Kidney (tissue), 14 donors: ENCODE measurements around the gene C11orf98. TPM values are rescaled to one million over a fixed set of nuclear protein-coding genes. Genes with fewer than 3 reads are reported as not detected.
A peak's percentile ranks its signal among the peaks of the same experiment; 100 is the strongest.

Experiments
- DNase-seq, 5 donors: peaks; one replicate each; pipeline ENCODE4 v3.0.0-alpha.2; 2013 to 2020
- FAIRE-seq: peaks from 2 replicates; lab custom pipeline; 2012; peaks lifted over from hg19 to GRCh38; lab: Jason Lieb, UNC
- H3K27ac ChIP-seq, 2 donors: one replicate each; pipeline ENCODE4 v1.7.0; 2013; ENCODE audit warnings: low read depth in 2 of 2, low read length in 2 of 2, inconsistent platforms in 1 of 2
- H3K27me3 ChIP-seq: one replicate; pipeline ENCODE4 v1.7.1; 2013; ENCODE audit warnings: low read length, inconsistent platforms; ENCODE audit not compliant: control insufficient read depth, insufficient read depth
- H3K36me3 ChIP-seq, 3 donors: one replicate each; pipeline versions ENCODE4 v1.7.0 to v1.7.1; 2013; ENCODE audit warnings: low read length in 3 of 3, control low read depth in 1 of 3, inconsistent platforms in 1 of 3; ENCODE audit not compliant: insufficient read depth in 3 of 3, control insufficient read depth in 2 of 3
- H3K4me1 ChIP-seq, 3 donors: one replicate each; pipeline versions ENCODE4 v1.7.0 to v1.7.1; 2013; ENCODE audit warnings: low read length in 3 of 3, inconsistent platforms in 1 of 3, low read depth in 1 of 3; ENCODE audit not compliant: control insufficient read depth in 2 of 3, insufficient read depth in 2 of 3
- H3K4me3 ChIP-seq, 3 donors: one replicate each; pipeline versions ENCODE4 v1.7.0 to v1.8.1; 2013; ENCODE audit warnings: low read length in 3 of 3, control low read depth in 1 of 3, inconsistent platforms in 1 of 3
- H3K9ac ChIP-seq, 3 donors: one replicate each; pipeline versions ENCODE4 v1.7.0 to v1.7.1; 2013; ENCODE audit warnings: low read length in 3 of 3, control low read depth in 1 of 3, inconsistent platforms in 1 of 3
- H3K9me3 ChIP-seq, 3 donors: one replicate each; pipeline versions ENCODE4 v1.7.0 to v1.7.1; 2013; ENCODE audit warnings: low read length in 3 of 3, control low read depth in 1 of 3, inconsistent platforms in 1 of 3; ENCODE audit not compliant: control insufficient read depth in 2 of 3, insufficient read depth in 1 of 3
- CTCF ChIP-seq: IDR thresholded peaks from 3 replicates; pipeline ENCODE4 v1.5.1; 2012; ENCODE audit warnings: mild to moderate bottlenecking, moderate library complexity, borderline replicate concordance; ENCODE audit not compliant: insufficient read depth; ENCODE audit errors: extremely low read depth
- intact Hi-C: fragments of 100-400 bp; cut with DNase I; formaldehyde crosslinking; loops from one replicate; pipeline ENCODE4 v1.11.1; 2022
- polyA plus RNA-seq: library from polyadenylated mRNA; stranded (reverse); fragments of 350-450 nt; fragmentation: Illumina TruSeq; extraction: RNeasy Lipid Tissue Mini Kit (QIAGEN cat#74804); gene quantifications from one replicate; pipeline ENCODE4 v1.2.3, GENCODE V29; 2014; ENCODE audit warnings: low read depth, low replicate concordance; ENCODE audit not compliant: insufficient read depth
- total RNA-seq: library from RNA; stranded (reverse); fragmentation: NEBNext Ultra II Directional; extraction: Animal tissue kit (Norgen Biotek cat#: 25700); gene quantifications from one replicate; pipeline ENCODE4 v1.2.1, GENCODE V29; 2021
- donor health status: control.
- donor health status: control.
- donor health status: control.
- donor health status: control.
- donor health status: control.
- donor health status: DM: yes; HTN: yes; CAD: no.
- donor health status: Normal renal cell carcinoma (clear cell type).

The C11orf98 gene
- total and polyA plus RNA-seq, 2 donors from 2014 or later = 44.5 to 138 TPM

DNA sequence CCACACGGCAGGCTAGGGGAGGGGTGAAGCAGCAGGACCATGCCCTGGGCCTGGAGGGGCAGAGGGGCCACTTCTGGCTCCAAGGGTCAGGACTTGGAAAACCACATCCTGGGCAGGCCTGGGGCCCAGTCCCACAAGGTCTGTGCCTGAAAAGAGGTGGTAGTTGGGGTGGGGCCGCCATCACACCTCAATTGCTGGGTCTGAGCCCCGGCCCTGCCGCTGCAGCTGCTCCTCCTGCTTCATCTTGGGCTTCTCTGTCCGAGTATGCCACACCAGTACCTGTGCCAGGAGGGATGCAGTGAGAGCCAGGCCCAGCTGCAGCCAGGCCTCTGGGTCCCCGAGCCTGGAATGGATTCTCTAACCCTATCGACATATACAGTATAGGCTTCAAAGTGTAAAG lies 49.5 kb downstream of the C11orf98 start:
- Histone ChIP-seq H3K9ac (no peak overlapping the region), H3K9me3 (no peaks in the 10 kb centered on the region), H3K27ac (no peak overlapping the region), H3K27me3 (no peaks in the 10 kb centered on the region), H3K4me1 (peaks cover 0 to 24% (median 7%) of the 10 kb centered on the region in 3 donors), H3K4me3 (no peak overlapping the region), H3K36me3 (peaks cover 0 to 5% (median 0%) of the 10 kb centered on the region in 3 donors)
- DNase-seq (no peak), FAIRE-seq (no peak)
- no peak for TF ChIP-seq CTCF
- intact Hi-C loops = no loop called here

DNA sequence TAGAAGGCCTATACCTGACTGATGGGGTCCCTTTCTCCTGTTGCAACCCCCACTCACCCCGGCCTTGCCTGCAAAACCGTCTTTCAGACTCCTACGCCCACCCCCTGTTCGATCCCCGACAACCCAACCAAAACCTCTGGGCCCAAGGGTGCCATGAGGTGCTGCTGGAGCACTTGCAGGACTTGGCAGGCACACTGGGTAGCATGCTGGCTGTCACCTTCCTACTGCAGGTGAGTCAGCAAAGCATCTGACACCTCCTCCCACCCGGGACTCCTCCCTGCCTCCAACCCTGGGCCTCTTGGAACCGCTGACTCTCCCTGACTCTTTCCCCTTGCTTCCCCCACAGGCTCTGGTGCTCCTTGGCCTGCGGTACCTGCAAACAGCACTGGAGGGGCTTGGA lies 50.7 kb downstream of the C11orf98 start:
- Histone ChIP-seq H3K36me3 (peaks cover 2 to 9% (median 3%) of the 10 kb centered on the region in 3 donors), H3K9ac (no peak overlapping the region), H3K27ac (no peak overlapping the region), H3K4me3 (no peak overlapping the region), H3K9me3 (no peaks in the 10 kb centered on the region), H3K4me1 (peaks cover 0 to 26% (median 4%) of the 10 kb centered on the region in 3 donors), H3K27me3 (no peaks in the 10 kb centered on the region)
- DNase-seq (peak in 1 of 5 donors; percentile 77), FAIRE-seq (no peak)
- no peak for TF ChIP-seq CTCF
- intact Hi-C loops = no loop called here

DNA sequence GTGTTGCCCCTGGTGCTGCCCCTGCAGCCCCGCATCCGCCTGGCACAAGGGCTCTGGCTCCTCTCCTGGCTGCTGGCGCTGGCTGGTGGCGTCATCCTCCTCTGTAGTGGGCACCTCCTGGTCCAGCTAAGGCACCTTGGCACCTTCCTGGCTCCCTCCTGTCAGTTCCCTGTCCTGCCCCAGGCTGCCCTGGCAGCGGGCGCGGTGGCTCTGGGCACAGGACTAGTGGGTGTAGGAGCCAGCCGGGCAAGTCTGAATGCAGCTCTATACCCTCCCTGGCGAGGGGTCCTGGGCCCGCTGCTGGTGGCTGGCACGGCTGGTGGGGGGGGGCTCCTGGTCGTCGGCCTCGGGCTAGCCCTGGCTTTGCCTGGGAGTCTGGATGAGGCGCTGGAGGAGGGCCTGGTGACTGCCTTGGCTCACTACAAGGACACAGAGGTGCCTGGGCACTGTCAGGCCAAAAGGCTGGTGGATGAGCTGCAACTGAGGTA lies 51.7 kb downstream of the C11orf98 start:
- no peaks in the 10 kb centered on the region for H3K27me3 ChIP-seq
- peak overlapping the region in 1 of 3 donors; percentile 35 for H3K4me3 ChIP-seq
- intact Hi-C loops = no loop called here
- H3K27ac ChIP-seq = peak overlapping the region; percentile 88 to 92
- DNase-seq (peak in 1 of 5 donors; percentile 78), FAIRE-seq (no peak)
- no peaks in the 10 kb centered on the region for H3K9me3 ChIP-seq
- H3K36me3 ChIP-seq = peaks cover 2 to 9% (median 5%) of the 10 kb centered on the region in 3 donors
- H3K4me1 ChIP-seq = peaks cover 0 to 26% (median 4%) of the 10 kb centered on the region in 3 donors
- H3K9ac ChIP-seq = peak overlapping the region in 1 of 3 donors; percentile 24
- TF ChIP-seq CTCF = no peak

Other genes with a start within 250 kb of the C11orf98 start
- not detected for gene SCGB1A1, start 246.2 kb downstream of the C11orf98 start, total RNA-seq
- gene SCGB1A1, start 246.2 kb downstream of the C11orf98 start, polyA plus RNA-seq = not detected
- gene AHNAK, start 118.4 kb downstream of the C11orf98 start, total RNA-seq = 700 TPM
- 36.6 TPM for gene AHNAK, start 118.4 kb downstream of the C11orf98 start, polyA plus RNA-seq
- gene EEF1G, start 91.3 kb downstream of the C11orf98 start, total RNA-seq = 1,136 TPM
- 1,809 TPM for gene EEF1G, start 91.3 kb downstream of the C11orf98 start, polyA plus RNA-seq
- gene TUT1, start 73.7 kb downstream of the C11orf98 start, total RNA-seq = 29.5 TPM
- gene TUT1, start 73.7 kb downstream of the C11orf98 start, polyA plus RNA-seq = 18.7 TPM
- 71.8 TPM for gene MTA2, start 63.3 kb downstream of the C11orf98 start, total RNA-seq
- 34.4 TPM for gene MTA2, start 63.3 kb downstream of the C11orf98 start, polyA plus RNA-seq
- 83.3 TPM for gene EML3, start 52.4 kb downstream of the C11orf98 start, total RNA-seq
- 35.0 TPM for gene EML3, start 52.4 kb downstream of the C11orf98 start, polyA plus RNA-seq
- gene ROM1, start 52.0 kb downstream of the C11orf98 start, total RNA-seq = 7.9 TPM
- gene ROM1, start 52.0 kb downstream of the C11orf98 start, polyA plus RNA-seq = 11.1 TPM
- gene B3GAT3, start 43.2 kb downstream of the C11orf98 start, total RNA-seq = 50.6 TPM
- gene B3GAT3, start 43.2 kb downstream of the C11orf98 start, polyA plus RNA-seq = 66.2 TPM
- 309 TPM for gene GANAB, start 18.6 kb downstream of the C11orf98 start, total RNA-seq
- 110 TPM for gene GANAB, start 18.6 kb downstream of the C11orf98 start, polyA plus RNA-seq
- gene INTS5, start 11.9 kb downstream of the C11orf98 start, total RNA-seq = 21.2 TPM
- 11.2 TPM for gene INTS5, start 11.9 kb downstream of the C11orf98 start, polyA plus RNA-seq
- gene CSKMT, start 102 bp upstream of the C11orf98 start, total RNA-seq = 12.1 TPM
- gene CSKMT, start 102 bp upstream of the C11orf98 start, polyA plus RNA-seq = 8.2 TPM
- gene UQCC3, start 6.5 kb upstream of the C11orf98 start, total RNA-seq = 7.6 TPM
- gene UQCC3, start 6.5 kb upstream of the C11orf98 start, polyA plus RNA-seq = 24.8 TPM
- gene LBHD1, start 7.1 kb upstream of the C11orf98 start, total RNA-seq = 7.9 TPM
- gene LBHD1, start 7.1 kb upstream of the C11orf98 start, polyA plus RNA-seq = 5.3 TPM
- 89.2 TPM for gene UBXN1, start 13.9 kb upstream of the C11orf98 start, total RNA-seq
- gene UBXN1, start 13.9 kb upstream of the C11orf98 start, polyA plus RNA-seq = 139 TPM
- 1.2 TPM for gene LRRN4CL, start 24.3 kb upstream of the C11orf98 start, total RNA-seq
- gene LRRN4CL, start 24.3 kb upstream of the C11orf98 start, polyA plus RNA-seq = 0.58 TPM
- gene BSCL2, start 42.2 kb upstream of the C11orf98 start, total RNA-seq = 93.2 TPM
- gene BSCL2, start 42.2 kb upstream of the C11orf98 start, polyA plus RNA-seq = 249 TPM
- not detected for gene GNG3, start 42.5 kb upstream of the C11orf98 start, total RNA-seq
- 1.1 TPM for gene GNG3, start 42.5 kb upstream of the C11orf98 start, polyA plus RNA-seq
- 49.0 TPM for gene HNRNPUL2, start 62.2 kb upstream of the C11orf98 start, total RNA-seq
- gene HNRNPUL2, start 62.2 kb upstream of the C11orf98 start, polyA plus RNA-seq = 37.1 TPM
- 24.8 TPM for gene TTC9C, start 63.3 kb upstream of the C11orf98 start, total RNA-seq
- 39.2 TPM for gene TTC9C, start 63.3 kb upstream of the C11orf98 start, polyA plus RNA-seq
- gene ZBTB3, start 89.0 kb upstream of the C11orf98 start, total RNA-seq = 15.0 TPM
- gene ZBTB3, start 89.0 kb upstream of the C11orf98 start, polyA plus RNA-seq = 4.8 TPM
- gene POLR2G, start 96.4 kb upstream of the C11orf98 start, total RNA-seq = 66.0 TPM
- 143 TPM for gene POLR2G, start 96.4 kb upstream of the C11orf98 start, polyA plus RNA-seq
- gene TAF6L, start 106.2 kb upstream of the C11orf98 start, total RNA-seq = 27.1 TPM
- gene TAF6L, start 106.2 kb upstream of the C11orf98 start, polyA plus RNA-seq = 19.3 TPM
- gene TMEM179B, start 122.2 kb upstream of the C11orf98 start, total RNA-seq = 57.1 TPM
- 105 TPM for gene TMEM179B, start 122.2 kb upstream of the C11orf98 start, polyA plus RNA-seq
- gene TMEM223, start 126.8 kb upstream of the C11orf98 start, total RNA-seq = 16.5 TPM
- gene TMEM223, start 126.8 kb upstream of the C11orf98 start, polyA plus RNA-seq = 34.9 TPM
- 83.8 TPM for gene NXF1, start 140.2 kb upstream of the C11orf98 start, total RNA-seq
- 70.7 TPM for gene NXF1, start 140.2 kb upstream of the C11orf98 start, polyA plus RNA-seq
- 39.6 TPM for gene STX5, start 166.8 kb upstream of the C11orf98 start, total RNA-seq
- gene STX5, start 166.8 kb upstream of the C11orf98 start, polyA plus RNA-seq = 44.6 TPM
- gene TEX54, start 167.6 kb upstream of the C11orf98 start, total RNA-seq = not detected
- gene TEX54, start 167.6 kb upstream of the C11orf98 start, polyA plus RNA-seq = not detected
- 48.9 TPM for gene WDR74, start 174.4 kb upstream of the C11orf98 start, total RNA-seq
- gene WDR74, start 174.4 kb upstream of the C11orf98 start, polyA plus RNA-seq = 38.5 TPM
- 203 TPM for gene SLC3A2, start 215.7 kb upstream of the C11orf98 start, total RNA-seq
- gene SLC3A2, start 215.7 kb upstream of the C11orf98 start, polyA plus RNA-seq = 299 TPM